Parathyroid adenoma (tissue), 2 donors: ENCODE data around the gene AP3D1.

Experiments
- H2AFZ ChIP-seq: fragments of 300-600 bp; sonication (generic); one replicate; pipeline ENCODE4 v1.7.0; 2017; ENCODE audit warnings: antibody characterized with exemption, mild to moderate bottlenecking
- H3K27ac ChIP-seq: fragments of 300-600 bp; sonication (generic); one replicate; pipeline ENCODE4 v1.7.0; 2017
- H3K27me3 ChIP-seq: fragments of 300-600 bp; sonication (generic); one replicate; pipeline ENCODE4 v1.7.0; 2017; ENCODE audit warnings: low read length; ENCODE audit not compliant: control insufficient read depth, insufficient read depth
- H3K36me3 ChIP-seq: fragments of 300-600 bp; sonication (generic); one replicate; pipeline ENCODE4 v1.7.0; 2017; ENCODE audit warnings: low read length; ENCODE audit not compliant: control insufficient read depth, insufficient read depth
- H3K4me1 ChIP-seq: fragments of 300-600 bp; sonication (generic); one replicate; pipeline ENCODE4 v1.7.0; 2017; ENCODE audit warnings: control low read depth
- H3K4me2 ChIP-seq: fragments of 300-600 bp; sonication (generic); one replicate; pipeline ENCODE4 v1.7.0; 2017; ENCODE audit warnings: low read length
- H3K4me3 ChIP-seq: fragments of 300-600 bp; sonication (generic); one replicate; pipeline ENCODE4 v1.7.0; 2017; ENCODE audit warnings: low read depth, low read length
- H3K79me2 ChIP-seq: fragments of 300-600 bp; sonication (generic); one replicate; pipeline ENCODE4 v1.7.0; 2017; ENCODE audit warnings: control low read depth
- H3K9ac ChIP-seq: fragments of 300-600 bp; sonication (generic); one replicate; pipeline ENCODE4 v1.7.0; 2017; ENCODE audit warnings: mild to moderate bottlenecking
- H3K9me3 ChIP-seq: fragments of 300-600 bp; sonication (generic); one replicate; pipeline ENCODE4 v1.7.0; 2017; ENCODE audit warnings: low read length; ENCODE audit not compliant: control insufficient read depth
- TF ChIP-seq, protein P1 (sequence below): fragments of 300-600 bp; sonication (generic); IDR thresholded peaks from one replicate; pipeline ENCODE4 v1.7.0; 2017; ENCODE audit warnings: antibody characterized with exemption, mild to moderate bottlenecking
- donor health status: primary hyperparathyroidism.

Gene AP3D1

DNA sequence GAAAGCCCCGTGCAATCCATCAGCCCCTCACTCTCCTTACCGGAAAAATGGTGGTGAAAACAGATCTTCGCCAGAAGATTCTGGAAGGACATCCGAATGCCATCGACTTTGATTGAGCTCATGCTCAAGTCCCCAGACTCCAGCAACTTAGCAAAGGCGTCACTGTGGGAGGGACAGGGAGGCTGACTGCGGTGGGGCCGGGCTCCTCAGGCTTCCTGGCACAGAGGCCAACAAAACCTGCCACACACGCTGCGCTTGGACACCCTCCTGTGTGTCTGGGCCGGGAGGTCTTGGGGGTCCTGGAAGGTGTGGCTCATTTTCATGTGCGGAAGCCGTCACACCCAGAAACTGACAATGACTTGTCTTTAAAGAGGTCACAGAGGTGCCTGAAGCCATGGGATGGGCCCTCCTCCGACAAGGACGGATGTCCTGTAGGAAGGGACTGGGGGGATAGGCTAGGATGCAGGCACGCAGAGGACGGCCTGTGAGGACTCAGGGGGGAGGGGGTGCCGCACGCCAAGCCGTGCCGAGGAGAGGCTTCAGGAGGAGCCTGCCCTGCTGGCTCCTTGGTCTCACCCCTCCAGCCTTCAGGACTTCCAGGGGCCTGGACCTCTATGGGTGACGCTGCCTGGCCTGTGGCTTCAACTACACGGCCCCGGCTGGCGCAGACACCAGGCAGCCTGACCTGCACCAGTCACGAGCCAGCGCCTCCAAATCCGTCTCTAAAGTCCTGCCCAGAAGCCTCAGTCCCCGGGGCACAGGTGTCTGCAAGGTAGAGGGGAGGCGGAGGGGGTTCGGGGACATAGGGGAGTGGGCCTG is 42.1 kb downstream of the AP3D1 start:
- peaks cover 8% of the 10 kb centered on the region for H3K79me2 ChIP-seq
- no peaks in the 10 kb centered on the region for H3K4me1 ChIP-seq
- no peak overlapping the region for H3K27ac ChIP-seq

GRCh38 chr19:2108251-2109016 is 42.9 kb downstream of the AP3D1 start:
- H3K36me3 ChIP-seq, result no peaks in the 10 kb centered on the region
- H3K27ac ChIP-seq, result no peak overlapping the region
- TF ChIP-seq, protein P1, sequence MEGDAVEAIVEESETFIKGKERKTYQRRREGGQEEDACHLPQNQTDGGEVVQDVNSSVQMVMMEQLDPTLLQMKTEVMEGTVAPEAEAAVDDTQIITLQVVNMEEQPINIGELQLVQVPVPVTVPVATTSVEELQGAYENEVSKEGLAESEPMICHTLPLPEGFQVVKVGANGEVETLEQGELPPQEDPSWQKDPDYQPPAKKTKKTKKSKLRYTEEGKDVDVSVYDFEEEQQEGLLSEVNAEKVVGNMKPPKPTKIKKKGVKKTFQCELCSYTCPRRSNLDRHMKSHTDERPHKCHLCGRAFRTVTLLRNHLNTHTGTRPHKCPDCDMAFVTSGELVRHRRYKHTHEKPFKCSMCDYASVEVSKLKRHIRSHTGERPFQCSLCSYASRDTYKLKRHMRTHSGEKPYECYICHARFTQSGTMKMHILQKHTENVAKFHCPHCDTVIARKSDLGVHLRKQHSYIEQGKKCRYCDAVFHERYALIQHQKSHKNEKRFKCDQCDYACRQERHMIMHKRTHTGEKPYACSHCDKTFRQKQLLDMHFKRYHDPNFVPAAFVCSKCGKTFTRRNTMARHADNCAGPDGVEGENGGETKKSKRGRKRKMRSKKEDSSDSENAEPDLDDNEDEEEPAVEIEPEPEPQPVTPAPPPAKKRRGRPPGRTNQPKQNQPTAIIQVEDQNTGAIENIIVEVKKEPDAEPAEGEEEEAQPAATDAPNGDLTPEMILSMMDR, result no peak
- H3K4me3 ChIP-seq, result no peak overlapping the region
- H3K4me2 ChIP-seq, result no peak overlapping the region
- no peaks in the 10 kb centered on the region for H3K27me3 ChIP-seq
- H3K79me2 ChIP-seq, result peaks cover 15% of the 10 kb centered on the region
- H3K9me3 ChIP-seq, result no peaks in the 10 kb centered on the region
- H3K9ac ChIP-seq, result no peak overlapping the region
- no peaks in the 10 kb centered on the region for H3K4me1 ChIP-seq
- H2AFZ ChIP-seq, result no peak overlapping the region

More for the DNA sequence above, 42.1 kb downstream of the AP3D1 start:
- Histone ChIP-seq H3K9me3 (no peaks in the 10 kb centered on the region), H2AFZ (no peak overlapping the region), H3K9ac (no peak overlapping the region), H3K4me3 (no peak overlapping the region), H3K27me3 (no peaks in the 10 kb centered on the region), H3K4me2 (no peak overlapping the region), H3K36me3 (no peaks in the 10 kb centered on the region)
- TF ChIP-seq, protein P1, result no peak

DNA sequence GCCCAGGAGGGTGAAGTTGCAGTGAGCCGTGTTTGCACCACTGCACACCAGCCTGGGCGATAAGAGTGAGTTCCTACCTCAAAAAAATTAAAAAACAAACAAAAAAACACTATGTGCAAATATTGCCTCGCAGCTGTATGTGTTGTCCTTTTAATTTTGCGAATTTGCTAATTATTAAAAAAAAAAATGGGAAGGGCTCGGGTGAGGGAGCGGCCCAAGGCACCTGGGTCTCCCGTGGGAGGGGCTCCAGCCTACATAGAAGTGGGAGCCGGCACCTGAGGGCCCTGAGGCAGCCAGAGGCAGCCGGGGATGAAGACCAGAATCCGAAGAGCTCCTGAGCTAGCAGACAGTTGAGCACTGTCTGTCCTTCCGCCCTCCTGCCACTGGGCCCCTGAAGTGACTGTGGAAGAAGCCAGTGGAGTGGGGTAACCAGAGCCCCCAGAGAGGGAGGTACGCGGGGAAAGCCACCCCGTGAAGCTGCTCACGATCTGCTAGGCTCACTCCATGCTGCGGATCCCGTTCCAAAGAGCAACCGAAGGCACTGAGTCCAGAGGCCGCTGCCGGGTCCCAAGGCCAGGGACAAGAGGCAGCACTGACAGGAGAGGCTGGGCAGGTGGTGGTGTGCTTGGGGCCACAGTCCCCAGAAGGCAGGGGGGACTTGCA is 48.2 kb downstream of the AP3D1 start:
- no peak overlapping the region for H2AFZ ChIP-seq
- H3K27me3 ChIP-seq, result no peaks in the 10 kb centered on the region
- H3K4me3 ChIP-seq, result no peak overlapping the region
- H3K79me2 ChIP-seq, result peaks cover 24% of the 10 kb centered on the region
- H3K27ac ChIP-seq, result no peak overlapping the region
- H3K9me3 ChIP-seq, result no peaks in the 10 kb centered on the region
- no peaks in the 10 kb centered on the region for H3K36me3 ChIP-seq
- TF ChIP-seq, protein P1, result no peak
- no peak overlapping the region for H3K4me2 ChIP-seq
- no peaks in the 10 kb centered on the region for H3K4me1 ChIP-seq
- no peak overlapping the region for H3K9ac ChIP-seq

DNA sequence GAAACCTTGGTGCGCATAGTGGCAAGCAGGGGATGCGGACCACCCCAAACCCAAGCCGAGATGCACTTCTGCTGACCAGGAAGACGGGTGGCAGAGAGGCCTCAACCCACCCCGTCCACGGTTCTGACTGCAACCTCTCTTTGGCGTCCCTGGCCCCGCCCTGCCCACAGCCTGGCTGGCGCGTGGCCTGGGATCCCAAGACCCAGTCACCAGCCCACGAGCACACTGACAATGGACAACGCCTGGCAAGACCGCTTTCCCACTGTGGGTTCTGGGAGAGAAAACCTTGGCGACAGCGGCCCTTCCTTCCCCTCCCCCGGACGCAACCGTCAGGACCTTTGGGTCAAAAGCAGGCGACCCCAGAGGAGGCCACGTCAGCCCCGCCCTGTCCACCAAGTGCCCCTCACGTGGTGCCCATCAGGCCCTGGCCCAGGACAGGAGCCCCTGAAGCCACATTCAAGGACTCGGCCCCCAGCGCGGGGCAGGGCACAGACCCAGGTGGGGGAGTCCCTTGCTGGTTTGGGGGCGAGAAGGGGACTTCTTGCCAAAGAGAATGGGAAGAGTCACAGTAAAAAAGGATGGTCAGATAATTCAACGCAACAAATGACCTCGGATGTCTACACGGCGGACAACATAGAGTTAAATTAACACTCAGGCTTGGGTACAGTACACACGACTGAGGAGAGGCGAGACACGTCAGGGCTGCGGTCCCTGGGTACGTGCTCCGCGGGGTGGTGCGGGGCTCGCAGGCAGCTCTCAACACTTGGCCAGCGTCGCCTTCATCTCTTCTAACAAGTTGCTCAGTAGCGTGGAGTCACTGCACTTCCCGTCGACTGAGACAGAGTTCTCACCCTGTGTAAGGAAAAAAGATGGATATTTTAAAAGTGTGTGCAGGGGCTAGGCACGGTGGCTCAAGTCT is 49.7 kb downstream of the AP3D1 start:
- Histone ChIP-seq H3K4me3 (no peak overlapping the region), H3K4me1 (no peaks in the 10 kb centered on the region), H3K27ac (no peak overlapping the region), H3K79me2 (peaks cover 23% of the 10 kb centered on the region), H3K4me2 (no peak overlapping the region), H2AFZ (no peak overlapping the region), H3K9ac (no peak overlapping the region), H3K36me3 (no peaks in the 10 kb centered on the region), H3K9me3 (no peaks in the 10 kb centered on the region), H3K27me3 (no peaks in the 10 kb centered on the region)
- TF ChIP-seq, protein P1, result no peak
